SK-N-SH (cell line): ENCODE measurements around the gene SMPDL3A. TPM values are rescaled to one million over a fixed set of nuclear protein-coding genes. Genes with fewer than 3 reads are reported as not detected.

ENCODE experiments used
- CTCF ChIA-PET: fragments of 300-600, 350-600 bp; formaldehyde crosslinking; extraction: SDS; loops from one replicate; lab custom pipeline; 2021; lab: Yijun Ruan, JAX
- POLR2A ChIA-PET: fragments of 350-600 bp; sonication (Branson Sonifier 250); formaldehyde crosslinking; extraction: SDS; loops from one replicate; lab custom pipeline; 2020; ENCODE audit warnings: antibody characterized with exemption, inconsistent platforms; lab: Yijun Ruan, JAX
- DNase-seq: peaks from one replicate; pipeline ENCODE4 v3.0.0; 2012
- H2AFZ ChIP-seq: fragments of 200-600 bp; sonication (generic); 2 replicates; pipeline ENCODE4 v1.8.1; 2016; ENCODE audit warnings: antibody characterized with exemption, mild to moderate bottlenecking, low read depth
- H3F3A ChIP-seq: fragments of 200-600 bp; sonication (generic); replicated peaks from 2 replicates; pipeline ENCODE3; 2016; ENCODE audit warnings: antibody characterized with exemption, mild to moderate bottlenecking; ENCODE audit not compliant: insufficient read depth
- H3K27ac ChIP-seq, 2 experiments: fragments of 200-500 bp in 1 of 2; fragments of 200-600 bp in 1 of 2; sonication (Bioruptor generic) in 1 of 2; sonication (generic), shearing (Covaris generic) in 1 of 2; 2 replicates each; pipeline versions ENCODE4 v1.5.1 to v1.6.1; 2014 to 2016; ENCODE audit warnings: low read depth in 2 of 2, inconsistent platforms in 1 of 2, low read length in 1 of 2, mild to moderate bottlenecking in 1 of 2, mixed read lengths in 1 of 2
- H3K27me3 ChIP-seq: fragments of 200-600 bp; sonication (generic), shearing (Covaris generic); 2 replicates; pipeline ENCODE4 v1.6.1; 2016; ENCODE audit warnings: mixed run types; ENCODE audit not compliant: insufficient read depth
- H3K36me3 ChIP-seq, 2 experiments: fragments of 200-500 bp in 1 of 2; fragments of 200-600 bp in 1 of 2; sonication (Bioruptor generic) in 1 of 2; sonication (generic) in 1 of 2; replicated peaks in 1 of 2; 2 replicates each; pipeline versions ENCODE3 to v1.5.1; 2014 to 2016; ENCODE audit warnings: low read length in 1 of 2, mild to moderate bottlenecking in 1 of 2; ENCODE audit not compliant: insufficient read depth in 2 of 2, control insufficient read depth in 1 of 2
- H3K4me1 ChIP-seq, 2 experiments: fragments of 200-500 bp in 1 of 2; fragments of 200-600 bp in 1 of 2; sonication (Bioruptor generic) in 1 of 2; sonication (generic), shearing (Covaris generic) in 1 of 2; 2 replicates each; pipeline versions ENCODE4 v1.5.1 to v1.6.1; 2014 to 2016; ENCODE audit warnings: low read depth in 1 of 2, low read length in 1 of 2, mixed run types in 1 of 2; ENCODE audit not compliant: insufficient read depth in 2 of 2, control insufficient read depth in 1 of 2
- H3K4me2 ChIP-seq: fragments of 200-600 bp; sonication (generic), shearing (Covaris generic); 2 replicates; pipeline ENCODE4 v1.6.1; 2017; ENCODE audit warnings: mixed run types
- H3K4me3 ChIP-seq, 2 experiments: fragments of 200-500 bp in 1 of 2; fragments of 200-600 bp in 1 of 2; sonication (Bioruptor generic) in 1 of 2; sonication (generic), shearing (Covaris generic) in 1 of 2; 2 replicates each; pipeline versions ENCODE4 v1.5.1 to v1.8.1; 2014 to 2016; ENCODE audit warnings: low read depth in 2 of 2, inconsistent platforms in 1 of 2, low read length in 1 of 2, mild to moderate bottlenecking in 1 of 2, mixed read lengths in 1 of 2, moderate library complexity in 1 of 2
- H3K79me2 ChIP-seq: fragments of 200-600 bp; sonication (generic); 2 replicates; pipeline ENCODE4 v1.8.1; 2017; ENCODE audit warnings: mild to moderate bottlenecking; ENCODE audit not compliant: insufficient read depth
- H3K9ac ChIP-seq: fragments of 200-600 bp; sonication (generic); 2 replicates; pipeline ENCODE4 v1.6.1; 2017; ENCODE audit warnings: mixed run types
- H3K9me2 ChIP-seq: fragments of 200-600 bp; sonication (generic); 2 replicates; pipeline ENCODE4 v1.6.1; 2017; ENCODE audit warnings: mixed run types
- H3K9me3 ChIP-seq: fragments of 200-600 bp; sonication (generic); 2 replicates; pipeline ENCODE4 v1.6.1; 2017; ENCODE audit warnings: mixed run types, mild to moderate bottlenecking, moderate library complexity
- H4K20me1 ChIP-seq: fragments of 200-600 bp; sonication (generic); 2 replicates; pipeline ENCODE4 v1.6.1; 2017; ENCODE audit warnings: mild to moderate bottlenecking, mixed run types; ENCODE audit not compliant: insufficient read depth
- FOXJ3 ChIP-seq: sonication (generic); formaldehyde crosslinking; IDR thresholded peaks from 2 replicates; pipeline ENCODE4 v1.5.1; 2020; ENCODE audit warnings: mild to moderate bottlenecking, missing genetic modification reagents
- GABPA ChIP-seq: IDR thresholded peaks from 2 replicates; pipeline ENCODE4 v1.4.0; 2012; ENCODE audit warnings: low read depth, mild to moderate bottlenecking
- MXI1 ChIP-seq: IDR thresholded peaks from 2 replicates; pipeline ENCODE4 v1.6.1; 2012; ENCODE audit warnings: mild to moderate bottlenecking, low read depth, low read length, improper control_type of control experiment
- NFIC ChIP-seq: IDR thresholded peaks from 2 replicates; pipeline ENCODE4 v1.4.0; 2012; ENCODE audit warnings: borderline replicate concordance
- RAD21 ChIP-seq: IDR thresholded peaks from 2 replicates; pipeline ENCODE4 v1.6.1; 2012; ENCODE audit warnings: mild to moderate bottlenecking, low read length
- SMC3 ChIP-seq: IDR thresholded peaks from 2 replicates; pipeline ENCODE4 v1.6.1; 2012; ENCODE audit warnings: low read depth, low read length, improper control_type of control experiment
- WGBS: methylation state at CpG from one replicate; pipeline ENCODE4 v1.1.6; 2017; ENCODE audit warnings: low lambda C conversion rate; 5-methylcytosine and 5-hydroxymethylcytosine counted together
- polyA plus RNA-seq, 3 experiments: library from polyadenylated mRNA; depleted of rRNA; stranded (reverse); fragments of >200 nt; gene quantifications; 2 replicates each; pipeline ENCODE4 v1.2.3, GENCODE V29; 2012
- TF ChIP-seq, protein P1 (sequence below): fragments of 200-600 bp; sonication (generic); IDR thresholded peaks from 2 replicates; pipeline ENCODE4 v1.6.1; 2017; ENCODE audit warnings: antibody characterized with exemption, mild to moderate bottlenecking, moderate library complexity

Gene SMPDL3A
- polyA plus RNA-seq, 1 of the 3 experiments (the other 2 are of a cell fraction): 2.0 TPM

DNA sequence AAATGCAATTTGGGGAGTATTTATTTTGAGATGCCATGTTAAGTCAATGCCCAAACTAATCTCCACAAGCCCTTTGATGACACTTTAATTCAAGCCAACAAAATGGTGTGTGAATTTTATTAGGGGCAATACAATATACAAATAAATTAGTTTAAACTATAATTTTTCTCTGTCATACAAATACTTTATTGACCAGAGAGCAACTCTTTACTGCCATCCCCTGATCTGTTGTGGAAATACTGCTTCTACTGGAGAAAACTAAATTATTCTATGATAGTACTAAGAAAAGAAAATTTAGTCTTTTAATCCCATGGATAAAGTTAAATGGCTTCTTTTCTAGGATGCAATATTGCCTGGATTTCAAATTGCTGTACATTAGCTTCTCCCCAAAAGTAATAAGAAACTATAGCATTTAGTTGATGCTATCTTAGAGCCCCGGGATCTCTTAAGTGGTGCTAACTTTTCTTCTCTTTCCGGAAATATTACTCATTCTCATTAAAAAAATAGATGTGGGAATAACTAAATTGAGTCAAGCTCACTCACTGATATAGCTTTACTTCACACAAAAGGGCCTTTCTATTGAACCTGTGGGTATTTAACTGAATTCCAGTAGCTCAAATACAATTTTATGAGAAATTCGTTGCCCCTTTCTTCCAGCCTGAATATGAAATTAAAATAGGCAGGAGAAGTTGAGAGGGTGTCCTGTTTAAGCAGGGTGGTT, 49.2 kb downstream of the SMPDL3A start:
- peaks cover 0 to 4% of the 10 kb centered on the region in 2 experiments; a peak in 2 of 4 replicates for H3K4me1 ChIP-seq
- no peaks in the 10 kb centered on the region for H4K20me1 ChIP-seq
- POLR2A ChIA-PET: interaction anchor here (0.6 kb wide), 1 partner anchor 1104 kb away, joined by 3 read pairs; no protein-coding TSS in a partner anchor
- H3K4me3 ChIP-seq: no peak overlapping the region
- TF ChIP-seq RAD21: peak; percentile 48
- TF ChIP-seq MXI1: no peak
- TF ChIP-seq NFIC: no peak
- TF ChIP-seq, protein P1, sequence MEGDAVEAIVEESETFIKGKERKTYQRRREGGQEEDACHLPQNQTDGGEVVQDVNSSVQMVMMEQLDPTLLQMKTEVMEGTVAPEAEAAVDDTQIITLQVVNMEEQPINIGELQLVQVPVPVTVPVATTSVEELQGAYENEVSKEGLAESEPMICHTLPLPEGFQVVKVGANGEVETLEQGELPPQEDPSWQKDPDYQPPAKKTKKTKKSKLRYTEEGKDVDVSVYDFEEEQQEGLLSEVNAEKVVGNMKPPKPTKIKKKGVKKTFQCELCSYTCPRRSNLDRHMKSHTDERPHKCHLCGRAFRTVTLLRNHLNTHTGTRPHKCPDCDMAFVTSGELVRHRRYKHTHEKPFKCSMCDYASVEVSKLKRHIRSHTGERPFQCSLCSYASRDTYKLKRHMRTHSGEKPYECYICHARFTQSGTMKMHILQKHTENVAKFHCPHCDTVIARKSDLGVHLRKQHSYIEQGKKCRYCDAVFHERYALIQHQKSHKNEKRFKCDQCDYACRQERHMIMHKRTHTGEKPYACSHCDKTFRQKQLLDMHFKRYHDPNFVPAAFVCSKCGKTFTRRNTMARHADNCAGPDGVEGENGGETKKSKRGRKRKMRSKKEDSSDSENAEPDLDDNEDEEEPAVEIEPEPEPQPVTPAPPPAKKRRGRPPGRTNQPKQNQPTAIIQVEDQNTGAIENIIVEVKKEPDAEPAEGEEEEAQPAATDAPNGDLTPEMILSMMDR: peak; percentile 64
- peak; percentile 29; the same call in 1 of the 2 replicates for TF ChIP-seq SMC3
- TF ChIP-seq GABPA: no peak
- H3K4me2 ChIP-seq: no peak overlapping the region
- H3K9me2 ChIP-seq: no peaks in the 10 kb centered on the region
- peaks cover 4% of the 10 kb centered on the region for H3F3A ChIP-seq
- peak; percentile 14 for DNase-seq
- H3K36me3 ChIP-seq: no peaks in the 10 kb centered on the region
- no peaks in the 10 kb centered on the region for H3K79me2 ChIP-seq
- peaks cover 24% of the 10 kb centered on the region for H3K27me3 ChIP-seq
- no peak overlapping the region for H2AFZ ChIP-seq
- WGBS: 18% methylated on average over 3 of the region's 3 CpGs
- CTCF ChIA-PET: interaction anchor here (0.8 to 2.7 kb wide), 12 partner anchors 7 to 346 kb away, joined by 3 to 47 read pairs (median 6); partner anchors contain the start of gene SMPDL3A
- no peaks in the 10 kb centered on the region for H3K9me3 ChIP-seq
- H3K9ac ChIP-seq: no peak overlapping the region
- no peak overlapping the region for H3K27ac ChIP-seq

DNA sequence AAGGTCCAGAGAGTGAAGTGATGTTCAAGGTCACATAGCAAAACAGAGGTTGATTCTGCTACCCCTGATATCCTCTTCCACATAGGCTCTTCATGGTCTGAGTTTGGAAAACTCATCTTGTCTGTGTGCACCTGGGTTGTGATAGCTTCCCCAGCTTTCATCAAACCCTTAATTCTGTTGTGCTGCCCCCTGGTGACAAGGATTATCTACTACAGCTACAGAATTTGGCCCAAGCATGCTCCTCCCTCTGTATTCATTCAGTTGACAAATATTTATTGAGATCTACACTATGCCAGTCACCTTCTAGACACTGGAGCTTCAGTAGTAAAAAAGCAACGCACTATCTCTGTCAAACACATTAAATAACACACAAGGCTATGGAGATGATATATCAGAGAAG, 50.4 kb downstream of the SMPDL3A start:
- Histone ChIP-seq H3K4me2 (no peak overlapping the region), H3K4me3 (no peak overlapping the region), H2AFZ (no peak overlapping the region), H3K9me2 (no peaks in the 10 kb centered on the region), H3K79me2 (no peaks in the 10 kb centered on the region), H3F3A (peaks cover 4% of the 10 kb centered on the region), H3K27ac (no peak overlapping the region), H3K4me1 (peaks cover 0 to 4% of the 10 kb centered on the region in 2 experiments; a peak in 1 of 4 replicates), H3K36me3 (no peaks in the 10 kb centered on the region), H3K27me3 (peaks cover 23% of the 10 kb centered on the region), H3K9me3 (no peaks in the 10 kb centered on the region), H4K20me1 (no peaks in the 10 kb centered on the region), H3K9ac (no peak overlapping the region)
- TF ChIP-seq RAD21: peak; percentile 62
- no peak for TF ChIP-seq FOXJ3 (CRISPR knock-in tag)
- peak; percentile 76 for TF ChIP-seq SMC3
- TF ChIP-seq, protein P1: peak; percentile 67
- ChIA-PET POLR2A (interaction anchor here (1.0 kb wide), 1 partner anchor 108 kb away, joined by 3 read pairs; no protein-coding TSS in a partner anchor), CTCF (interaction anchor here (0.6 to 2.7 kb wide), 21 partner anchors 9 to 540 kb away, joined by 3 to 47 read pairs (median 4); partner anchors contain the start of gene SMPDL3A)
- peak; percentile 62 for DNase-seq
- 0% methylated on average over 1 of the region's 1 CpG for WGBS
